HG02938 (cell line): ENCODE measurements around the gene EIF2S1.
"Not testable (repeated sequence)": the region's sequence is repeated elsewhere in the genome, so short reads cannot be mapped to it uniquely, and the experiment has no call there.

Experiments
- ATAC-seq: cut with Tn5 transposase; IDR thresholded peaks from one replicate; pipeline ENCODE4 v1.9.1; 2021; ENCODE audit warnings: mild to moderate bottlenecking, moderate library complexity; ENCODE audit not compliant: unreplicated experiment

Gene EIF2S1

DNA sequence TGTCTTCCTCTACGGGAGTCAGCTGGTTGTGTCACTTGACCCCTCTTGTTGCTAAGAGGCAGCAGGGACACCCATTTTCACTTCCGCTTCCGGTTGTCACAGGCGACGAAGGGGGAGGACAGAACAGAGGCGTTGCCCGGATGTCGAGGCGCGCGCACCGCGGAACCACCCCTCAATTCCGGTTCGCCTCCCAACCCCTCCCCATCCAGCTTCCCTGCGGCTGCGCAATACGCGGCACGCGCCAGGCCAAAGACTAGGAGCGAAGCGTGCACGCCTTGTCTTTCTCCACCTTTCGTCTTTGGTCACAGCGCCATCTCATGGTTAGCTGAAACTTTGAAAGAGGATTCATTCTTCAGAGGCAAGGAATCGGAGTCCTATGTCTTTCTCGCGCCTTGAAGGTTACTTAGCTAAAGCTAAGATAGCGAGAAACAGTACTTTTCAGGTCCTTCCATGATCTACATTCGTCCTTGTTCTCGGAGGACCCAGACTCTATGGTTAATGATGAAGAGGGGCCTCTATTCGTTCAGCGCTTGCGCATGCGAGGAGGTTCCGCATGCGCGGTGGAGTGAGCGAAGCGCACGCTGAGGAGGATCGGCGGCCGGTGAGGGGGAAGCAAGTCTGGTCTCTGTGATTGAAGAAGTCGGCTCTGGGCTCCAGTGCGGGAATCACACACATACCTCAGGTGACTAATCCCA, at the start of gene EIF2S1, which contains the start of gene ATP6V1D:
EIF2S1 (plus strand) TSS at position 554 of the 695 bp plus-strand sequence. CDS start 4,440 bp downstream, outside the sequence.
ATP6V1D (minus strand) TSS at position 30 of the 695 bp plus-strand sequence. CDS start 106 bp downstream, outside the sequence.
- peak; percentile 93 for ATAC-seq

GRCh38 chr14:67311868-67312267, 48.3 kb upstream of the EIF2S1 start:
- no peak for ATAC-seq

DNA sequence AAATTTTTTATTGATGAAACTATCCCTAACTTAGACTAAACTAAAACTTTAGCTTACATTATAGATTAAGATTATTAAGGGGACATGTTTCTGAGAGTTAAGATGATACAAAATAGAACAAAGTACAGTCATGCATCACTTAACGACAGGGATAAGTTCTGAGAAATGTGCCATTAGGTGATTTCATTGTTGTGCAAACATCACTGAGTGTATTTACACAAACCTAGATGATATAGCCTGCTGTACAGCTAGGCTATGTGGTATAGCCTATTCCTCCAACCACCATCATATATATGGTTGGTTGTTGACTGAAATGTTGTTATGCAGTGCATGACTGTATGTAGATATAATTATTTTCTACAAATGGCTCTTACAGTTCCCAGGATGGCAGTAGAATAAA, 47.0 kb upstream of the EIF2S1 start:
- no peak for ATAC-seq

GRCh38 chr14:67317822-67318221, 42.3 kb upstream of the EIF2S1 start:
- ATAC-seq, result no peak

DNA sequence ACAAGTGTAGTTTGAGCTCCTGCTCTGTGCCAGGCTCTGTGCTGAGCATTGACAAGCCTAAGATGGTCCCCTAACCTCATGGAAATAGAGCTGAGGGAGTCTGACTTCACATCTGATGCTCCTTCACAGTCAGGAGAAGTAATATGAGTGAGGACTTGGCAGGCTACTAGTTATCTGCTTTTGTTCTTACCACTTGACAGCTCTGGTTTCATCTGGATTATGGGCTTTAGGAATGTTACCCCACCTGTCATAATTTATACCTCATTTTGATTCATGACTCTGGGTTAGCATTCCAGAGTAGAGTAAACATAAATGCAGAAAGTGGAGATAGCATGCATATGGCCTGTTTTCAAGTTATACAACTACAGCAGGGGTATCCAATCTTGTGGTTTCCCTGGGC, 41.0 kb upstream of the EIF2S1 start:
- ATAC-seq, result no peak

- ATAC-seq, result not testable (repeated sequence)
These were observed 30.5 kb upstream of the EIF2S1 start for GRCh38 chr14:67329666-67330065.

- ATAC-seq, result no peak
These were observed 28.6 kb upstream of the EIF2S1 start for GRCh38 chr14:67331368-67332125.

GRCh38 chr14:67332468-67332867, 27.7 kb upstream of the EIF2S1 start:
- no peak for ATAC-seq

DNA sequence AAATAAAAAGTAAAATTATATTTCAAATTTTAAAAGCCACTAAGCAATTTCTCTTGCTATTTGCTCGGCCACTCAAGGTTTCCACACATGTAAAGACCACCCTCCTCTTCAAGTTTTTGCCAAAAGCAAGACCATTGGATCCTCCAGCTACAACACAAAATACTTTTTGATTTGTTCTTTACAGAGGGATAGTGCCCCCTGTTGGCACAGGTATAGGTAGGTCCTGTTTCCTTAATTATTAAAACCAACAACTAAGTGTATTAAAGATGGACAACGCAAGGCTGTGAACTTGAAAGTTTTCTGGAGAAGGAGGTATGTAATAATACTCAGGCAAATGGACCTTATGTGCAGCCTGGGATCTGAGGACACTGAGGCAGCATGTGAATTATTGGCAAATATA, 24.3 kb upstream of the EIF2S1 start:
- ATAC-seq, result no peak

DNA sequence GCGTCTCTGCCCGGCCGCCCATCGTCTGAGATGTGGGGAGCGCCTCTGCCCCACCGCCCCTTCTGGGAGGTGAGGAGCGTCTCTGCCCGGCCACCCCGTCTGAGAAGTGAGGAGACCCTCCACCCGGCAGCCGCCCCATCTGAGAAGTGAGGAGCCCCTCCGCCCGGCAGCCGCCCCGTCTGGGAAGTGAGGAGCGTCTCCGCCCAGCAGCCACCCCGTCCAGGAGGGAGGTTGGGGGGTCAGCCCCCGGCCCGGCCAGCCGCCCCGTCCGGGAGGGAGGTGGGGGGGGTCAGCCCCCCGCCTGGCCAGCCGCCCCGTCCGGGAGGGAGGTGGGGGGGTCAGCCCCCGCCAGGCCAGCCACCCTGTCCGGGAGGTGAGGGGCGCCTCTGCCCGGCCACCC, 18.9 kb upstream of the EIF2S1 start:
- not testable (repeated sequence) for ATAC-seq

GRCh38 chr14:67343601-67344230, 16.4 kb upstream of the EIF2S1 start:
- ATAC-seq, result no peak

- no peak for ATAC-seq
These were observed 14.5 kb upstream of the EIF2S1 start for GRCh38 chr14:67345583-67345982.

DNA sequence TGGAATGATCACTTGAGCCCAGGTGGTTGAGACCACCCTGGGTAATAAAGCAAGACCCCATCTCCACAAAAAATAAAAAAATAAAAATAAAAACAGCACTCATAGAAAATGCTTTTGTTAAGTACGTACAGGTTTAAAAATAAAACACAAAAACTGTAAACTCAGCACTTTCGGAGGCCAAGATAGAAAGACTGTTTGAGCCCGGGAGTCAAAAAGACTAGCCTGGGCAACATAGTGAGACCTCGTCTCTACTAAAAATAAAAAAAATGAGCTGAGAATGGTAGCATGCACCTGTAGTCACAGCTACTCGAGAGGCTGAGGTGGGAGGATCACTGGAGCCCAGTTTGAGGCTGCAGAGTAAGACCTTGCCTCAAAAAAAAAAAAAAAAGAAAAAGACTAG, 8.1 kb upstream of the EIF2S1 start:
- ATAC-seq, result no peak

GRCh38 chr14:67357186-67357968, 2.8 kb upstream of the EIF2S1 start:
- ATAC-seq, result no peak

- ATAC-seq, result no peak
These were observed 2.2 kb upstream of the EIF2S1 start for GRCh38 chr14:67357969-67358354.

GRCh38 chr14:67358924-67359774, 979 bp upstream of the EIF2S1 start:
- ATAC-seq, result no peak

- peak; percentile 16 for ATAC-seq
These were observed 510 bp downstream of the EIF2S1 start for GRCh38 chr14:67360470-67361206.

DNA sequence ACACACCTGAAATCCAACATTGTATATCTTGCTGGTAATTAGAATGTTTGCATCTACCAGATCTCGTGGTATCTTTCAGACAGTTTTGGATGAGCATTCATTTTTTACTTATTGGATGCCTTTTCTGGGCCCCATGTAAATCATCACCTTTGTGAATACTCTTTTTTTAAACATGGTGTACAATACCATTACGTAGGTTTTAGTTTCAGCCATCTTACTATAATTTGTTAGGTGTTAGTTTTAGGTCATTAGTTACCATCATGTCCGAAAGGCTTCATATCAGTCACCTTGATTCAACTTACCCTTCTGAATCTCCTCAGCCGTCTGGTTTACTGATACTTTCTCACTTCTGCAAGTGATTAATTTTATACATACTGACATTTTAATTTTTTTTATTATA, 5.3 kb downstream of the EIF2S1 start:
- ATAC-seq, result no peak

- no peak for ATAC-seq
These were observed 10.7 kb downstream of the EIF2S1 start for GRCh38 chr14:67370830-67371229.
